Mesenchymal stem cell (in vitro differentiated cells and primary cell): ENCODE measurements around the gene CNKSR3.

Experiments used
- DNase-seq: peaks from one replicate; pipeline ENCODE4 v3.0.0-alpha.2; 2013
- H2AFZ ChIP-seq: one replicate; pipeline ENCODE4 v1.6.1; 2013; ENCODE audit warnings: low read depth, mild to moderate bottlenecking, control low read depth, inconsistent platforms, low read length, moderate library complexity
- H2AK5ac ChIP-seq: 2 replicates; pipeline ENCODE4 v1.6.1; 2013; ENCODE audit warnings: low read length, moderate library complexity, mild to moderate bottlenecking, inconsistent platforms; ENCODE audit not compliant: severe bottlenecking
- H2BK120ac ChIP-seq: one replicate; pipeline ENCODE4 v1.6.1; 2013; ENCODE audit warnings: low read depth, mild to moderate bottlenecking, inconsistent platforms, low read length, moderate library complexity
- H2BK12ac ChIP-seq, 2 experiments: one replicate each; pipeline ENCODE4 v1.6.1; 2013; ENCODE audit warnings: inconsistent platforms in 2 of 2, low read length in 2 of 2, mild to moderate bottlenecking in 2 of 2, moderate library complexity in 2 of 2, control low read depth in 1 of 2
- H2BK15ac ChIP-seq: one replicate; pipeline ENCODE4 v1.6.1; 2013; ENCODE audit warnings: mild to moderate bottlenecking, low read depth, inconsistent platforms; ENCODE audit not compliant: poor library complexity, severe bottlenecking
- H2BK5ac ChIP-seq: 2 replicates; pipeline ENCODE4 v1.6.1; 2013; ENCODE audit warnings: low read depth, mild to moderate bottlenecking, low read length, control low read depth, inconsistent platforms; ENCODE audit not compliant: poor library complexity, severe bottlenecking
- H3K14ac ChIP-seq, 2 experiments: one replicate each; pipeline ENCODE4 v1.6.1; 2013; ENCODE audit warnings: inconsistent platforms in 2 of 2, low read length in 2 of 2, control low read depth in 1 of 2, mild to moderate bottlenecking in 1 of 2, moderate library complexity in 1 of 2
- H3K18ac ChIP-seq, 2 experiments: one replicate each; pipeline ENCODE4 v1.6.1; 2013; ENCODE audit warnings: inconsistent platforms in 2 of 2, low read length in 2 of 2, control low read depth in 1 of 2, low read depth in 1 of 2, mild to moderate bottlenecking in 1 of 2
- H3K23ac ChIP-seq, 2 experiments: one replicate each; pipeline ENCODE4 v1.6.1; 2013; ENCODE audit warnings: inconsistent platforms in 2 of 2, low read length in 2 of 2, mild to moderate bottlenecking in 2 of 2, moderate library complexity in 2 of 2, control low read depth in 1 of 2
- H3K27ac ChIP-seq: 2 replicates; pipeline ENCODE4 v1.5.1; 2013; ENCODE audit warnings: mild to moderate bottlenecking, moderate library complexity, low read length, control low read depth, inconsistent platforms; ENCODE audit not compliant: poor library complexity, severe bottlenecking
- H3K27me3 ChIP-seq, 2 experiments: 2 replicates each; pipeline versions ENCODE4 v1.6.1 to v1.7.0; 2013; ENCODE audit warnings: low read length in 2 of 2, mild to moderate bottlenecking in 2 of 2, moderate library complexity in 2 of 2, control low read depth in 1 of 2, inconsistent platforms in 1 of 2; ENCODE audit not compliant: control insufficient read depth in 1 of 2, insufficient read depth in 1 of 2
- H3K36me3 ChIP-seq, 2 experiments: 2 replicates each; pipeline versions ENCODE4 v1.6.1 to v1.7.0; 2013; ENCODE audit warnings: low read length in 2 of 2, control low read depth in 1 of 2, inconsistent platforms in 1 of 2, low read depth in 1 of 2, mild to moderate bottlenecking in 1 of 2; ENCODE audit not compliant: insufficient read depth in 2 of 2, control insufficient read depth in 1 of 2
- H3K4ac ChIP-seq, 2 experiments: one replicate each; pipeline ENCODE4 v1.6.1; 2013; ENCODE audit warnings: inconsistent platforms in 2 of 2, low read length in 2 of 2, mild to moderate bottlenecking in 2 of 2, moderate library complexity in 2 of 2, control low read depth in 1 of 2, low read depth in 1 of 2
- H3K4me1 ChIP-seq: 2 replicates; pipeline ENCODE4 v1.6.1; 2013; ENCODE audit warnings: low read depth, low read length, control low read depth; ENCODE audit not compliant: control insufficient read depth, insufficient read depth
- H3K4me2 ChIP-seq: 2 replicates; pipeline ENCODE4 v1.6.1; 2013; ENCODE audit warnings: low read length, mild to moderate bottlenecking, inconsistent platforms; ENCODE audit not compliant: poor library complexity, severe bottlenecking
- H3K4me3 ChIP-seq, 2 experiments: 2 replicates each; pipeline versions ENCODE4 v1.5.1 to v1.7.0; 2013; ENCODE audit warnings: low read length in 2 of 2, mild to moderate bottlenecking in 2 of 2, control low read depth in 1 of 2, low read depth in 1 of 2; ENCODE audit not compliant: insufficient read depth in 1 of 2
- H3K79me1 ChIP-seq: replicated peaks from 2 replicates; pipeline ENCODE4 v1.6.1; 2013; ENCODE audit warnings: mild to moderate bottlenecking, control low read depth, low read length, inconsistent platforms; ENCODE audit not compliant: poor library complexity, severe bottlenecking
- H3K9ac ChIP-seq: 2 replicates; pipeline ENCODE4 v1.7.0; 2013; ENCODE audit warnings: mild to moderate bottlenecking, low read length, moderate library complexity
- H3K9me3 ChIP-seq: 2 replicates; pipeline ENCODE4 v1.7.0; 2013; ENCODE audit warnings: mild to moderate bottlenecking, low read length; ENCODE audit not compliant: control insufficient read depth
- H4K8ac ChIP-seq: one replicate; pipeline ENCODE4 v1.6.1; 2013; ENCODE audit warnings: inconsistent platforms, mild to moderate bottlenecking, low read length, moderate library complexity
- H4K91ac ChIP-seq: one replicate; pipeline ENCODE4 v1.6.1; 2013; ENCODE audit warnings: mild to moderate bottlenecking, low read length, inconsistent platforms
- WGBS: methylation state at CpG from one replicate; pipeline ENCODE4 v1.1.7; 2013; ENCODE audit warnings: mixed read lengths; 5-methylcytosine and 5-hydroxymethylcytosine counted together

The CNKSR3 gene

DNA sequence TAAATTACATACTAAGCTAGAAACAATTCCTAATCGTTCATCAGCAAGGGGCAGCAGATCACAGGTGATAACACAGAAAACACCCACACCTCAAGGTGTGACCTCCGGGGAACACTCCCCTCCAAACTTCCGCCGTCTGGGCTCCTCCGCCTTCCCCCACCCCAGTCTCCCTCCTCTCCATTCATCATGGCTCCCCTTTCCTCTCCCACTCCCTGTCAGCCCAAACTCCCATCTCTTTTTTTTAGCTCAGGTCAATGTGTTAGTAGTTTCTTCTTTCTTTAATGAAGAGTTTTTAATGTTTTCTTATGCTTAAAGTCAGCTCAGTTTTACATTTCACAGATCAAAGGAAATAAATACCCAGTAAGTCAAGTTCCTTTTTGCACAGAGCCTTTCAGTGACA is 20.7 kb downstream of the CNKSR3 start:
- no peak overlapping the region for H2AFZ ChIP-seq

DNA sequence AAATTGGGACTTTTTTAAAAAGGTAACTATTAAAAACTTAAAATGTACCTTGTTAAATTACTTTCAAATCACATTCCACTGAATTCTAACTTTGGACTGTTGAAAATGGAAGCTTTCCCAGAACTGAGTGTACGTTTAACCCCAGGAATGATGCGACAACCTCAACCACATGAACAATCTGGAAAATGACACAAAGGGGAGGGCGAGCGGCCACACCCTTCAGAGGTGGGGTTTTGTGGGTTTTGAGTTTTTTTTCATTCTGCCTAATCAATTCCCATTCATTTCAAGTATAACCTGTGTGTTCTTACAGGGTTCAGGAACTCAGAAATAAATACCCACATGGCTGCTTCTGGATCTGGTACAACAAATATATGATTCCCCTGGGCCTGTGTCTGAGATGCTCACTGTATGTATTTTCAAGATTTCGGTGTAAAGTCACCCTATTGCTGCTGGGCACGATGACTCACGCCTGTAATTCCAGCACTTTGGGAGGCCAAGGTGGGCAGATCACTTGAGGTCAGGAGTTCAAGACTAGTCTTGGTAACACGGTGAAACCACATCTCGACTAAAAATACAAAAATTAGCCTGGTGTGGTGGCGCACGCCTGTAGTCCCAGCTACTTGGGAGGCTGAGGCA is 21.6 kb downstream of the CNKSR3 start:
- no peaks in the 10 kb centered on the region for H3K9me3 ChIP-seq
- 90% methylated on average over 8 of the region's 11 CpGs for WGBS
- H3K36me3 ChIP-seq, result no peaks in the 10 kb centered on the region
- H3K14ac ChIP-seq, result no peak overlapping the region
- no peak overlapping the region for H2BK15ac ChIP-seq
- peaks cover 16% of the 10 kb centered on the region for H3K79me1 ChIP-seq
- peaks cover 18% of the 10 kb centered on the region for H3K4me1 ChIP-seq
- no peak overlapping the region for H2BK12ac ChIP-seq
- H3K9ac ChIP-seq, result peak overlapping the region; percentile 75
- H2AK5ac ChIP-seq, result no peak overlapping the region
- H2AFZ ChIP-seq, result no peak overlapping the region
- no peaks in the 10 kb centered on the region for H3K27me3 ChIP-seq
- H4K91ac ChIP-seq, result no peak overlapping the region
- H2BK5ac ChIP-seq, result no peak overlapping the region
- no peak overlapping the region for H4K8ac ChIP-seq
- peak overlapping the region in 1 of 2 experiments; percentile 46 for H3K4me3 ChIP-seq
- H3K23ac ChIP-seq, result no peak overlapping the region
- DNase-seq, result no peak
- H3K27ac ChIP-seq, result peak overlapping the region; percentile 33
- no peak overlapping the region for H3K18ac ChIP-seq
- H3K4ac ChIP-seq, result no peak overlapping the region
- H2BK120ac ChIP-seq, result no peak overlapping the region
- H3K4me2 ChIP-seq, result no peak overlapping the region

More for the DNA sequence above, 20.7 kb downstream of the CNKSR3 start:
- H3K36me3 ChIP-seq, result no peaks in the 10 kb centered on the region
- no peak overlapping the region for H3K23ac ChIP-seq
- 97% methylated on average over 5 of the region's 5 CpGs for WGBS
- H3K9ac ChIP-seq, result no peak overlapping the region
- no peak overlapping the region for H2BK12ac ChIP-seq
- no peak overlapping the region for H4K8ac ChIP-seq
- H4K91ac ChIP-seq, result no peak overlapping the region
- H3K18ac ChIP-seq, result no peak overlapping the region
- no peak overlapping the region for H3K4ac ChIP-seq
- no peak overlapping the region for H2BK15ac ChIP-seq
- no peak overlapping the region for H3K4me2 ChIP-seq
- no peak overlapping the region for H2AK5ac ChIP-seq
- no peak overlapping the region for H2BK120ac ChIP-seq
- H2BK5ac ChIP-seq, result no peak overlapping the region
- H3K4me3 ChIP-seq, result no peak overlapping the region
- no peaks in the 10 kb centered on the region for H3K27me3 ChIP-seq
- H3K27ac ChIP-seq, result no peak overlapping the region
- H3K79me1 ChIP-seq, result peaks cover 20% of the 10 kb centered on the region
- no peaks in the 10 kb centered on the region for H3K9me3 ChIP-seq
- no peak for DNase-seq
- H3K14ac ChIP-seq, result no peak overlapping the region
- peaks cover 16% of the 10 kb centered on the region for H3K4me1 ChIP-seq

GRCh38 chr6:154488248-154488593 is 22.3 kb downstream of the CNKSR3 start:
- Histone ChIP-seq H3K79me1 (peaks cover 17% of the 10 kb centered on the region), H3K18ac (no peak overlapping the region), H3K4ac (no peak overlapping the region), H2AFZ (no peak overlapping the region), H3K4me1 (peaks cover 18% of the 10 kb centered on the region), H3K4me3 (peak overlapping the region in 1 of 2 experiments; percentile 46), H2AK5ac (no peak overlapping the region), H3K14ac (no peak overlapping the region), H4K91ac (no peak overlapping the region), H3K27ac (no peak overlapping the region), H3K4me2 (no peak overlapping the region), H3K9me3 (no peaks in the 10 kb centered on the region), H3K23ac (no peak overlapping the region), H3K9ac (peak overlapping the region; percentile 75), H4K8ac (no peak overlapping the region), H3K36me3 (no peaks in the 10 kb centered on the region), H3K27me3 (no peaks in the 10 kb centered on the region), H2BK120ac (no peak overlapping the region), H2BK12ac (no peak overlapping the region), H2BK5ac (no peak overlapping the region), H2BK15ac (no peak overlapping the region)
- no peak for DNase-seq
- WGBS, result no CpG with 5 or more reads among the region's 1 CpG

GRCh38 chr6:154487367-154488247 is 22.9 kb downstream of the CNKSR3 start:
- Histone ChIP-seq H2BK12ac (peak overlapping the region in 1 of 2 experiments; percentile 57), H3K27me3 (no peaks in the 10 kb centered on the region), H3K18ac (no peak overlapping the region), H4K91ac (no peak overlapping the region), H3K79me1 (peaks cover 13% of the 10 kb centered on the region), H3K14ac (no peak overlapping the region), H3K36me3 (no peaks in the 10 kb centered on the region), H3K4me1 (peaks cover 19% of the 10 kb centered on the region), H3K4ac (no peak overlapping the region), H2BK5ac (no peak overlapping the region), H2BK15ac (no peak overlapping the region), H3K9ac (peak overlapping the region; percentile 75), H3K23ac (no peak overlapping the region), H2AK5ac (no peak overlapping the region), H3K4me3 (no peak overlapping the region), H4K8ac (no peak overlapping the region), H3K4me2 (no peak overlapping the region), H3K27ac (peak overlapping the region; percentile 24), H2AFZ (no peak overlapping the region), H2BK120ac (no peak overlapping the region), H3K9me3 (no peaks in the 10 kb centered on the region)
- DNase-seq, result no peak
- WGBS, result 69% methylated on average over 4 of the region's 6 CpGs
